K562 (cell line): Measurements from ENCODE around the gene SEPTIN1. TPM values are rescaled to one million over a fixed set of nuclear protein-coding genes. Genes with fewer than 3 reads are reported as not detected.

Experiments used
- ATAC-seq: fragments of 200-7000 bp; cut with Tn5 transposase; 3 replicates; pipeline ENCODE4 v1.9.1; 2020; ENCODE audit warnings: moderate library complexity
- BruUV-seq: library from RNA; stranded (reverse); fragments of 400-500 nt; replicated peaks from 2 replicates; lab custom pipeline; 2021; lab: Mats Ljungman, UMichigan
- CTCF ChIA-PET: fragments of 300-600 bp; formaldehyde crosslinking; extraction: SDS; loops from one replicate; lab custom pipeline; 2021; ENCODE audit warnings: low intra/inter-chr PET ratio; lab: Yijun Ruan, JAX
- POLR2A ChIA-PET: fragments of 300-600, 350-650 bp; sonication (Branson Sonifier 250); formaldehyde crosslinking; extraction: SDS; loops from one replicate; lab custom pipeline; 2021; ENCODE audit warnings: antibody characterized with exemption, inconsistent platforms; lab: Yijun Ruan, JAX
- DNase-seq, 4 experiments: peaks; one replicate each; pipeline versions ENCODE4 v3.0.0 to v3.0.0-alpha.2; 2011 to 2018; ENCODE audit warnings: low spot score in 3 of 4, mixed read lengths in 3 of 4; ENCODE audit errors: extremely low read depth in 1 of 4
- FAIRE-seq: peaks from 2 replicates; lab custom pipeline; 2011; peaks lifted over from hg19 to GRCh38; lab: Jason Lieb, UNC
- H2AFZ ChIP-seq: 2 replicates; pipeline ENCODE4 v1.6.0; 2011; ENCODE audit warnings: low read depth, low read length, control low read depth, inconsistent platforms
- H3K27ac ChIP-seq: fragments of 200-600 bp; 3 replicates; pipeline ENCODE4 v1.8.0; 2011; ENCODE audit warnings: low read depth, mild to moderate bottlenecking, control low read depth, inconsistent platforms, low read length, moderate library complexity, mixed read lengths; ENCODE audit errors: extremely low read depth
- H3K27me3 ChIP-seq, 2 experiments: fragments of 300-600 bp in 1 of 2; 2 replicates in 1 of 2; 3 replicates in 1 of 2; pipeline versions ENCODE4 v1.6.0 to v1.8.0; 2011; ENCODE audit warnings: inconsistent platforms in 2 of 2, low read length in 2 of 2, mild to moderate bottlenecking in 1 of 2, mixed read lengths in 1 of 2, moderate library complexity in 1 of 2; ENCODE audit not compliant: control insufficient read depth in 2 of 2, insufficient read depth in 2 of 2
- H3K36me3 ChIP-seq: fragments of 300-600 bp; 3 replicates; pipeline ENCODE4 v1.8.0; 2011; ENCODE audit warnings: mild to moderate bottlenecking, low read length, inconsistent platforms; ENCODE audit not compliant: control insufficient read depth, insufficient read depth
- H3K4me1 ChIP-seq, 2 experiments: fragments of 200-600 bp in 1 of 2; replicated peaks in 1 of 2; 2 replicates in 1 of 2; 3 replicates in 1 of 2; pipeline versions ENCODE4 v1.5.1 to v1.8.0; 2011; ENCODE audit warnings: inconsistent platforms in 2 of 2, low read length in 2 of 2, mild to moderate bottlenecking in 1 of 2, mixed read lengths in 1 of 2, moderate library complexity in 1 of 2; ENCODE audit not compliant: control insufficient read depth in 2 of 2, insufficient read depth in 2 of 2
- H3K4me2 ChIP-seq: 2 replicates; pipeline ENCODE4 v1.6.1; 2011; ENCODE audit warnings: low read length, control low read depth, inconsistent platforms, mixed read lengths; ENCODE audit not compliant: insufficient read depth
- H3K4me3 ChIP-seq: fragments of 200-600 bp; sonication (generic), shearing (Covaris generic); 2 replicates; pipeline ENCODE4 v1.5.1; 2016; ENCODE audit warnings: control low read depth, inconsistent platforms
- H3K79me2 ChIP-seq: fragments of 200-600 bp; 3 replicates; pipeline ENCODE4 v1.8.0; 2011; ENCODE audit warnings: low read length, inconsistent platforms; ENCODE audit not compliant: control insufficient read depth, insufficient read depth
- H3K9ac ChIP-seq, 2 experiments: 2 replicates each; pipeline versions ENCODE4 v1.6.0 to v1.6.1; 2011; ENCODE audit warnings: low read depth in 2 of 2, low read length in 2 of 2, control low read depth in 1 of 2, inconsistent platforms in 1 of 2, mild to moderate bottlenecking in 1 of 2, mixed read lengths in 1 of 2; ENCODE audit not compliant: insufficient read depth in 1 of 2
- H3K9me1 ChIP-seq: one replicate; pipeline ENCODE4 v1.6.0; 2011; ENCODE audit warnings: inconsistent platforms, mild to moderate bottlenecking, low read length, moderate library complexity; ENCODE audit not compliant: control insufficient read depth, insufficient read depth
- H3K9me3 ChIP-seq: replicated peaks from 2 replicates; pipeline ENCODE4 v1.5.1; 2011; ENCODE audit warnings: low read depth, low read length, inconsistent platforms; ENCODE audit not compliant: control insufficient read depth, insufficient read depth
- H4K20me1 ChIP-seq: replicated peaks from 2 replicates; pipeline ENCODE4 v1.6.1; 2011; ENCODE audit warnings: low read length, inconsistent platforms, mixed read lengths; ENCODE audit not compliant: control insufficient read depth, insufficient read depth
- CTCF ChIP-seq, 3 experiments: IDR thresholded peaks in 2 of 3; conservative IDR thresholded peaks in 1 of 3; 2 replicates each; pipeline ENCODE4 v1.5.1; 2011 to 2012; ENCODE audit warnings: low read length in 3 of 3, mild to moderate bottlenecking in 3 of 3, control low read depth in 2 of 3, improper control_type of control experiment in 1 of 3, inconsistent platforms in 1 of 3, low read depth in 1 of 3, mixed read lengths in 1 of 3, moderate library complexity in 1 of 3; ENCODE audit not compliant: insufficient read depth in 2 of 3
- ELK1 ChIP-seq: sonication (generic); formaldehyde crosslinking; IDR thresholded peaks from 2 replicates; pipeline ENCODE4 v1.8.1; 2022; ENCODE audit warnings: missing genetic modification reagents
- FOXO4 ChIP-seq: fragments of 450-650 bp; formaldehyde crosslinking; IDR thresholded peaks from 2 replicates; pipeline ENCODE4 v1.4.0; 2020; ENCODE audit warnings: mild to moderate bottlenecking, moderate library complexity
- GTF2B ChIP-seq: IDR thresholded peaks from 2 replicates; pipeline ENCODE4 v1.6.1; 2011; ENCODE audit not compliant: insufficient read length; ENCODE audit errors: extremely low read depth
- GTF3C2 ChIP-seq: IDR thresholded peaks from 3 replicates; pipeline ENCODE4 v1.6.1; 2011; ENCODE audit warnings: borderline replicate concordance, mild to moderate bottlenecking, moderate library complexity; ENCODE audit not compliant: insufficient read length; ENCODE audit errors: extremely low read depth
- ZHX1 ChIP-seq: fragments of 150-350 bp; conservative IDR thresholded peaks from 2 replicates; pipeline ENCODE4 v1.6.1; 2014; ENCODE audit warnings: low read length
- ZNF253 ChIP-seq: fragments of 250-450 bp; sonication (Bioruptor Pico); conservative IDR thresholded peaks from 2 replicates; pipeline ENCODE4 v1.6.1; 2021; ENCODE audit warnings: mild to moderate bottlenecking
- ZNF347 ChIP-seq: fragments of 450-650 bp; formaldehyde crosslinking; IDR thresholded peaks from 2 replicates; pipeline ENCODE4 v1.4.0; 2020; ENCODE audit warnings: low read depth, mild to moderate bottlenecking, moderate library complexity
- WGBS: fragments of 100-300 bp; shearing (Covaris generic); methylation state at CpG from one replicate; pipeline ENCODE4 v1.1.6; 2016; ENCODE audit warnings: low coverage, mixed read lengths; ENCODE audit not compliant: insufficient coverage; ENCODE audit errors: missing lambda C conversion rate; 5-methylcytosine and 5-hydroxymethylcytosine counted together
- in situ Hi-C: fragments of 300-500 bp; cut with MboI; formaldehyde crosslinking; loops from 4 replicates; pipeline ENCODE4 v1.15.0; 2018; ENCODE audit warnings: inconsistent platforms, mixed read lengths
- intact Hi-C: fragments of 100-400 bp; cut with micrococcal nuclease; formaldehyde crosslinking; loops from 2 replicates; pipeline ENCODE4 v1.14.2; 2022
- polyA plus RNA-seq, 8 experiments: library from polyadenylated mRNA; depleted of rRNA in 4 of 8; stranded (reverse) in 5 of 8; unstranded in 3 of 8; fragments of >200 nt; fragmentation: Nextera tagmentation in 2 of 8; fragmentation: Illumina TruSeq in 1 of 8; extraction: Ambion mirVana in 2 of 8; extraction: Trizol in 1 of 8; gene quantifications; 2 replicates each; pipeline versions ENCODE4 v1.2.1 to v1.2.3, GENCODE V29; 2011 to 2014; ENCODE audit warnings: inconsistent platforms in 1 of 8, missing spikeins in 1 of 8
- total RNA-seq, 7 experiments: library from RNA; depleted of rRNA in 6 of 7; stranded (reverse); fragments of >200 nt in 6 of 7; fragmentation: Illumina TruSeq in 2 of 7; extraction: Trizol in 2 of 7; gene quantifications; 2 replicates each; pipeline versions ENCODE4 v1.2.1 to v1.2.3, GENCODE V29; 2011 to 2021; ENCODE audit warnings: low replicate concordance in 1 of 7

Gene SEPTIN1
- total and polyA plus RNA-seq, 9 of the 15 experiments (the other 6 are each of a cell fraction or from before 2014, with no cell fraction given) = 0.23 to 5.6 (median 1.7) TPM; not detected in 1

- no peak for TF ChIP-seq CTCF (IDR thresholded peaks at IDR 0.05 in 2 of 3, conservative IDR thresholded peaks at IDR 0.05 in 1 of 3; ENCODE audit: insufficient read depth in 2 of 3, low read depth in 1 of 3, low read length in 3 of 3)
These were observed 33.4 kb downstream of the SEPTIN1 start (continued) for GRCh38 chr16:30348929-30349328.

GRCh38 chr16:30348113-30348512 is 34.2 kb downstream of the SEPTIN1 start:
- no peak overlapping the region for H3K27ac ChIP-seq
- H3K79me2 ChIP-seq = 0 out of 3 replicates have a peak, but pooled peaks cover 2% of the 10 kb centered on the region
- no peak overlapping the region for H3K4me3 ChIP-seq
- POLR2A ChIA-PET = interaction anchor here (0.6 to 0.7 kb wide), 2 partner anchors 8 to 357 kb away, joined by 3 read pairs; no protein-coding TSS in a partner anchor
- ATAC-seq (no peak), FAIRE-seq (no peak), DNase-seq (no peak)
- H3K4me1 ChIP-seq = peaks cover 0 to 5% of the 10 kb centered on the region in 2 experiments; a peak in 2 of 5 replicates
- intact Hi-C loops = no loop called here
- 71% methylated on average over 8 of the region's 8 CpGs for WGBS
- H3K9ac ChIP-seq = no peak overlapping the region; a peak in 1 of 4 replicates
- BruUV-seq = no TSS peak
- in situ Hi-C loops = no loop called here
- no peaks in the 10 kb centered on the region for H4K20me1 ChIP-seq
- no peaks in the 10 kb centered on the region for H3K27me3 ChIP-seq
- no peaks in the 10 kb centered on the region for H3K9me3 ChIP-seq
- no peak overlapping the region for H3K4me2 ChIP-seq
- peaks cover 31% of the 10 kb centered on the region; the same call in 2 of the 3 replicates for H3K36me3 ChIP-seq
- no peak overlapping the region for H2AFZ ChIP-seq
- CTCF ChIA-PET = no interaction called here
- H3K9me1 ChIP-seq = no peaks in the 10 kb centered on the region
- TF ChIP-seq GTF2B (no peak), ELK1 (CRISPR knock-in tag) (no peak), FOXO4 (CRISPR knock-in tag) (no peak), GTF3C2 (no peak), ZNF253 (no peak), ZNF347 (no peak), ZHX1 (no peak)
